T-helper 2 cell treated with Interferon-gamma antibody and Interleukin-4, amounts not matched to agents 5 μg/mL and 100 μg/mL, for 36 hours (primary cell): ENCODE data around the gene AMN.

Source experiments
- DNase-seq: peaks from one replicate; pipeline ENCODE4 v3.0.0; 2021; ENCODE audit warnings: low spot score
- H3K27ac Mint-ChIP-seq: one replicate; pipeline ENCODE4 v1.8.0; 2021; ENCODE audit warnings: mild to moderate bottlenecking, mixed read lengths
- H3K27me3 Mint-ChIP-seq: one replicate; pipeline ENCODE4 v1.8.0; 2021; ENCODE audit warnings: low read depth, mixed read lengths
- H3K36me3 Mint-ChIP-seq: one replicate; pipeline ENCODE4 v1.8.0; 2021; ENCODE audit warnings: low read depth, mixed read lengths
- H3K4me1 Mint-ChIP-seq: one replicate; pipeline ENCODE4 v1.8.0; 2021; ENCODE audit warnings: low read depth, mixed read lengths
- H3K4me3 Mint-ChIP-seq: one replicate; pipeline ENCODE4 v1.8.0; 2022; ENCODE audit warnings: mild to moderate bottlenecking, moderate library complexity, mixed read lengths
- H3K9me3 Mint-ChIP-seq: one replicate; pipeline ENCODE4 v1.8.0; 2021; ENCODE audit warnings: mixed read lengths

AMN gene

DNA sequence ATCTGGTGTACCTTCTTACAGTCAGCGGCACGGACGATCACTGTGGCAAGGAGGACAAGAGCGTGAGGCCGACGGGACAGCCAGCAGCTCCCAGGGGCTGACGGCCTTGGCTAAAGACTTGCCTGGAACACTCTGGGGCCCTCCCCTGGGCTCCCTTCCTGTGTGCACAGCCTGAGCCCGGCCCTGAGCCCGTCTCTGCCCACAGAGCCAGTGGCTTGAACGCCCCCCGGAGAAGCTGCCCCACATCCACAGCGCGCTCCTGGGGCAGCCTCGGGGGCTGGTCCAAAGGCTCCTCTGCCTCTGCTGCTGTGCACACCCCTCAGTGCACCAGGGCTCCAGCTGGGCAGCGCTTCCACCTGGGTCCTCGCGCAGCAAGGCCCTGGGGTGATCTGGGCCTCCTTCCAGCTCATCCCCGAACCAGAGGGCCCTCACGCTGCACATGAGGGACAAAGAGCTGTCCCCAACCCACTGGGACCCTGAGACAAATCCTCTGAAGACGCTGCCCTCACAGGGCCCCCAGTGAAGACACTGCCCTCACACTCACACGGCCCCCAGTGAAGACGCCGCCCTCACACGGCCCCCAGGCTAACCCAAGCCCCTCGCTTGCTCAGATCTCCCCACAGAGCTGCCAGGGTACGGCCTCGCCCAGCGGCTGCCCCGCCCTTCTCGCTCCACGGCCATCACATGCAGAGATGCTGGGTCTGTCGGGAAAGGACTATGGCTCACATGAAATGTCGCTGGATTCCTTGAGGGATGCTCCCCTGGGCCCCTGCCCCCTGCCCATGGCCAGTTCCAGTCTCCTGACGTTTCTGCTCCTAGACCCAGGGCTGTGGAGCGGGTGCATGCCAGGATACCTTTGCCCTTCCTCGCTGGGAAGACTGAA, 22.2 kb downstream of the AMN start:
- Mint-ChIP-seq H3K4me3 (no peak overlapping the region), H3K9me3 (no peaks in the 10 kb centered on the region), H3K27ac (no peak overlapping the region), H3K36me3 (no peaks in the 10 kb centered on the region), H3K4me1 (peaks cover 13% of the 10 kb centered on the region), H3K27me3 (no peaks in the 10 kb centered on the region)
- no peak for DNase-seq

DNA sequence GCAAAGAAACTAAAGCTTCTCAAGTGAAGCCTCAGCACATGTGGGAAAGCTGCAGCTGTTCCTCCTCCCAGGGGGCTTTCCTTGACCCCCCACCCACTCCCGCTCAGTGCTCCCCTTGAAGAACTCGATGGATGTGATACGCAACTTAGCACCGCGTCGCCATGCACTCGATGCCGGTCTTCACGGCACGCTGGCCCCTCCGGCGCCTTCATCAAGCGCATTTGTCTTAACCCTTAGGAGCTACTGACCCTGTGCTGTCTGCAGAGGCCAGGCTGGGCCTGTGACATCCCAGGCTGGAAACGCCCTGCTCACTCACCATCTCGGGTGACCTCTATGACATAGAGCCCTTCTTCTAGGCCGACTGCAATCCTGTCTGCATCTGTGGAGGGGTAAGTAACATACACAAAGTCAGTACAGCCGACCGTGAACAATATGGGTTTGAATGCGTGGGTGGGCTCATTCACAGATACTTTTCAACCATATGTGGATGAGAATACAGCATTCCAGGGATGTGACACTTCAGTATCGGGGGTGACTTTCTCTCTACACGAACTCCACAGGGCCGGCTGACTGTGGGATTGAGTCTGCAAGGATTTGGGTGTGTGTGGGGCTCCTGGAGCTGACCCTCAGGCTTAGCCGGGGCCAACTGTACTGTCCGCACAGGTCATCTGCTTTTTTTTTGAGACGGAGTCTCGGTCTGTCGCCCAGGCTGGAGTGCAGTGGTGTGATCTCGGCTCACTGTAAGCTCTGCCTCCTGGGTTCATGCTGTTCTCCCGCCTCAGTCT, 23.1 kb downstream of the AMN start:
- Mint-ChIP-seq H3K4me3 (no peak overlapping the region), H3K36me3 (no peaks in the 10 kb centered on the region), H3K9me3 (no peaks in the 10 kb centered on the region), H3K27ac (no peak overlapping the region), H3K4me1 (peaks cover 13% of the 10 kb centered on the region), H3K27me3 (no peaks in the 10 kb centered on the region)
- DNase-seq: no peak

- H3K36me3 Mint-ChIP-seq: no peaks in the 10 kb centered on the region
- H3K4me3 Mint-ChIP-seq: no peak overlapping the region
- no peak overlapping the region for H3K27ac Mint-ChIP-seq
- no peak for DNase-seq
- no peaks in the 10 kb centered on the region for H3K27me3 Mint-ChIP-seq
- H3K4me1 Mint-ChIP-seq: peaks cover 13% of the 10 kb centered on the region
- no peaks in the 10 kb centered on the region for H3K9me3 Mint-ChIP-seq
Measured at GRCh38 chr14:102947321-102948103, 25.0 kb downstream of the AMN start.

GRCh38 chr14:102948698-102949061, 26.2 kb downstream of the AMN start:
- no peak for DNase-seq
- Mint-ChIP-seq H3K36me3 (no peaks in the 10 kb centered on the region), H3K27me3 (no peaks in the 10 kb centered on the region), H3K4me3 (peak overlapping the region; percentile 32), H3K4me1 (peaks cover 13% of the 10 kb centered on the region), H3K9me3 (no peaks in the 10 kb centered on the region), H3K27ac (peak overlapping the region; percentile 74)

GRCh38 chr14:102949062-102949800, 26.8 kb downstream of the AMN start:
- H3K4me3 Mint-ChIP-seq: peak overlapping the region; percentile 32
- peak overlapping the region; percentile 74 for H3K27ac Mint-ChIP-seq
- no peaks in the 10 kb centered on the region for H3K9me3 Mint-ChIP-seq
- H3K36me3 Mint-ChIP-seq: no peaks in the 10 kb centered on the region
- DNase-seq: peak; percentile 19
- H3K27me3 Mint-ChIP-seq: no peaks in the 10 kb centered on the region
- peaks cover 13% of the 10 kb centered on the region for H3K4me1 Mint-ChIP-seq

DNA sequence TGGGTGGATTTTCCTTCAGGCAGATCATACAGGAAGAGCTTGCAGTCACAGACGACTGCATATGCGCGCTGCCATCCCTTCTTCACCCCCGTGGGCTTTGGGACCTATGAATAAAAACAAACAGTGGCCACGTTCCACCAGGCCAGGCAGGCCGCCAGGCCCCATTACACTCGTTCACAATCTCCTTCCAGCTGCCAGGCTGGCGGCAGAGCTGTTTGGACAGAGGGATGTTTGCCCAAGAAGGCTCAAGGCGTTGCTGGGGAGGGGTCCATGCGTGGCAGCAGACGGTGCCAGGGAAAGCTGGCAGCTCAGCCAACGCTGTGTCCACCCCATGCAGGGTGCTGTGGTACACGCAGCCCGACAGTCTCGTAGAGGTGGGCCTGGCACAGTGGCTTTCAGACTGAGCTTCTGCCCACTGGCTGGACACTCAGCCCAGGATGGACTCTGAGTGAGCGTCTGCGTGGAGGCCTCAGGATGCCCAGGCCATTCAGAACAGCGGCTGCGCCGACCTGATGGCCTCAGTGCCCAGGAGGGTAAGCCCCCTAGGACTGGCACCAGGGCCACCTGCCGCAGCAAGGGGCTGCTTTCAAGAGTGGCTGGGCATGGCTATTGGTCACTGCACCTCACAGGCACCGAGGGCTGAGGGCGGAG, 27.5 kb downstream of the AMN start:
- no peaks in the 10 kb centered on the region for H3K27me3 Mint-ChIP-seq
- H3K36me3 Mint-ChIP-seq: no peaks in the 10 kb centered on the region
- no peak overlapping the region for H3K4me3 Mint-ChIP-seq
- H3K4me1 Mint-ChIP-seq: peaks cover 13% of the 10 kb centered on the region
- H3K27ac Mint-ChIP-seq: peak overlapping the region; percentile 74
- H3K9me3 Mint-ChIP-seq: no peaks in the 10 kb centered on the region
- DNase-seq: no peak

- no peak for DNase-seq
- Mint-ChIP-seq H3K4me3 (no peak overlapping the region), H3K27me3 (no peaks in the 10 kb centered on the region), H3K36me3 (no peaks in the 10 kb centered on the region), H3K27ac (no peak overlapping the region), H3K4me1 (peaks cover 13% of the 10 kb centered on the region), H3K9me3 (no peaks in the 10 kb centered on the region)
Measured at GRCh38 chr14:102951034-102951433, 28.6 kb downstream of the AMN start.

DNA sequence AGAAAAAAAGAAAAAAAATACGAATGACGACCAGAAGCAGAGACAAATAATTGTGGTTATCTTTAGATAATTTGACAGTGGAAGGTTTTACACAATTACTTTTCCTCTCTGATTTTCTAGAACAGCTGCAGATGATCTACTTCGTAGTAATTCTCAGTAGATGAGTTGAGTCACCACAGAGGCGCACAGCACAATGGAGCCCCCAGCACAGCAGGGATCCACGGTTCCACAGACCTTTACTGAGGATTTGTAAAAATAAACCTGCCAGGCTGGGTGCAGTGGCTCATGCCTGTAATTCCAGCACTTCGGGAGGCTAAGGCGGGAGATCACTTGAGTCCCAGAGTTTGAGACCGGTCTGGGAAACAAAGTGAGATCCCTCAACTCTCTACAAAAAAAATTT, 29.3 kb downstream of the AMN start:
- no peak for DNase-seq
- no peaks in the 10 kb centered on the region for H3K9me3 Mint-ChIP-seq

GRCh38 chr14:102952276-102952675, 29.8 kb downstream of the AMN start:
- DNase-seq: no peak
- no peaks in the 10 kb centered on the region for H3K27me3 Mint-ChIP-seq
- H3K4me1 Mint-ChIP-seq: peaks cover 10% of the 10 kb centered on the region
- H3K27ac Mint-ChIP-seq: no peak overlapping the region
- no peaks in the 10 kb centered on the region for H3K36me3 Mint-ChIP-seq
- no peak overlapping the region for H3K4me3 Mint-ChIP-seq
- H3K9me3 Mint-ChIP-seq: no peaks in the 10 kb centered on the region

More for the DNA sequence above, 29.3 kb downstream of the AMN start:
- H3K4me3 Mint-ChIP-seq: no peak overlapping the region
- H3K4me1 Mint-ChIP-seq: peaks cover 10% of the 10 kb centered on the region
- no peaks in the 10 kb centered on the region for H3K27me3 Mint-ChIP-seq
- H3K36me3 Mint-ChIP-seq: no peaks in the 10 kb centered on the region
- H3K27ac Mint-ChIP-seq: no peak overlapping the region

GRCh38 chr14:102953100-102953499, 30.6 kb downstream of the AMN start:
- H3K27me3 Mint-ChIP-seq: no peaks in the 10 kb centered on the region
- peaks cover 10% of the 10 kb centered on the region for H3K4me1 Mint-ChIP-seq
- H3K36me3 Mint-ChIP-seq: no peaks in the 10 kb centered on the region
- H3K9me3 Mint-ChIP-seq: no peaks in the 10 kb centered on the region
- no peak for DNase-seq
- H3K4me3 Mint-ChIP-seq: no peak overlapping the region
- H3K27ac Mint-ChIP-seq: no peak overlapping the region

DNA sequence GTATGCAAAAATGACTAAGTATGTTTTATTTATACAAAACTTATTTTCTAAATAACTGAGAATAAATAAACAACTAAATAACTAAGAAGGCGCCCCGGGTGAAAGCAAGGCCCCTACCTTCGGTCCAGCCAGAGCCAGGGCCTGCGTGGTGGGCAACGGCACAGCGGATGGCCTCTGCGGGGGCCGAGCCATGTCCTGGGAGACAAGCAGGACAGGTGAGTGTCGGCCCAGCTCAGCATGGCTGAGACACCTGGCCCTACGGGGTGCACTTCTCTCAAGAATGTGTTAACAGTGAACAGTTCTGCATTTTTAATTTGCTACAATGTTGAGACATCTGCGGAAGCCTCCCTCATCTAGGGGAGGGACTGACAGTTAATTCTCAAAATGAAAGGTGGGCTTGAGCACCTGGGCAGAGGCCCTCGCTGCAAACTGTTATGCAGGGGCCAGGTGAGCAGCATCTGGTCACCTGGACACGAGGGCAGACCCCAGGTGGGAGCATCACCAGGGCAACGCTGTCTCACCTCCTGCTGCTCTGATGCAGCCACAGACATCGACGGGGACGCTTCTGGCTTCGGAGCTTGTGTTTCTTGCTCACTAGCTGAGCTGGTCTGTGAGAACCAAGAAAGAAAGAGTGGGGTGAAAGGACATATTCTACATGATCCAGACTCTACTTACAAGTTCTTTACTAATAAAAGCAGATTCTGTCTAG, 31.8 kb downstream of the AMN start:
- no peak overlapping the region for H3K27ac Mint-ChIP-seq
- DNase-seq: no peak
- no peaks in the 10 kb centered on the region for H3K36me3 Mint-ChIP-seq
- H3K27me3 Mint-ChIP-seq: no peaks in the 10 kb centered on the region
- H3K4me1 Mint-ChIP-seq: peaks cover 4% of the 10 kb centered on the region
- no peaks in the 10 kb centered on the region for H3K9me3 Mint-ChIP-seq
- H3K4me3 Mint-ChIP-seq: no peak overlapping the region

DNA sequence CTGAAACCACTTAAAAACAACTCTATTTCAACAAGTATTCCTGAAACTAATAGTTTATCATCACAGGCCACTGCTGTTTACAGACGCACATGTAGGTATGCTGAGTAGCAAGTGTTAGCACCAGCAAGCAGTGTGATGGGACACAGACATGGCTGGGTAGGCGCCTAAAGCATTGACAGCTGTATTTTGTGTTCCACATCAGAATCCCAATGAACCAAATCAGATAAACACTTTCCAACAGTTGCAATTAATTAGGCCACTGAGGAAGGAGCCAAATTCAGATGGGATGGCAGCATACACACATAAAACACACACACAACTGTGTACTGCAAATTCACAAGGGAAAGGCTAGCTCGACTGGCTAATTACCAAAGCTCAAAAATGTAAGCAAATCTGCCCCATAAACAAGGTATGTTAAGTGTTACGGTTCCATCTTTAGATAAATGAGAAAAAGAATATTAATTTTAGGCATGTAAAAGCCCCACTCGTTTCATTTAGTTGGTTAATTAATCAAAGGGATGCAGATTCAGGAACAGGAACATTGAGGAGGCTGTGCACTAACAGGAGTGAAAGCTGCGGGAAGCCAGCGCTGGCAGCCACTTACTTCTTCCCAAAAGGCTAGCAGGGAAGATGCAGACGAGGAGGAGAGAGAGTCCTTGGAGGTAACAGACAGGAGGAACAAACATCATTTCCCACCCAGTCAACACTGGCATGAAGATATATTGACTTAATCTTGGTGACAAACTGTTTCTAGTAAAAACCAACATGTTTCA, 33.4 kb downstream of the AMN start:
- Mint-ChIP-seq H3K9me3 (no peaks in the 10 kb centered on the region), H3K4me3 (no peak overlapping the region), H3K27me3 (peaks cover 2% of the 10 kb centered on the region), H3K4me1 (no peaks in the 10 kb centered on the region), H3K36me3 (no peaks in the 10 kb centered on the region), H3K27ac (no peak overlapping the region)
- no peak for DNase-seq
